GM23248 (cell line): ENCODE data around the gene DIP2C.
"Not testable (repeated sequence)": the region's sequence is repeated elsewhere in the genome, so short reads cannot be mapped to it uniquely, and the experiment has no call there.

ENCODE experiments used
- EZH2 ChIP-seq: fragments of 200-600 bp; sonication (generic); IDR thresholded peaks from 2 replicates; pipeline ENCODE4 v1.6.1; 2018; ENCODE audit warnings: antibody characterized with exemption, mild to moderate bottlenecking; ENCODE audit not compliant: insufficient read depth, poor library complexity, severe bottlenecking
- EZH2phosphoT487 ChIP-seq: fragments of 200-600 bp; sonication (generic); IDR thresholded peaks from 2 replicates; pipeline ENCODE4 v1.6.1; 2018; ENCODE audit warnings: antibody characterized with exemption, moderate library complexity, mild to moderate bottlenecking, low read depth; ENCODE audit not compliant: insufficient read depth

DNA sequence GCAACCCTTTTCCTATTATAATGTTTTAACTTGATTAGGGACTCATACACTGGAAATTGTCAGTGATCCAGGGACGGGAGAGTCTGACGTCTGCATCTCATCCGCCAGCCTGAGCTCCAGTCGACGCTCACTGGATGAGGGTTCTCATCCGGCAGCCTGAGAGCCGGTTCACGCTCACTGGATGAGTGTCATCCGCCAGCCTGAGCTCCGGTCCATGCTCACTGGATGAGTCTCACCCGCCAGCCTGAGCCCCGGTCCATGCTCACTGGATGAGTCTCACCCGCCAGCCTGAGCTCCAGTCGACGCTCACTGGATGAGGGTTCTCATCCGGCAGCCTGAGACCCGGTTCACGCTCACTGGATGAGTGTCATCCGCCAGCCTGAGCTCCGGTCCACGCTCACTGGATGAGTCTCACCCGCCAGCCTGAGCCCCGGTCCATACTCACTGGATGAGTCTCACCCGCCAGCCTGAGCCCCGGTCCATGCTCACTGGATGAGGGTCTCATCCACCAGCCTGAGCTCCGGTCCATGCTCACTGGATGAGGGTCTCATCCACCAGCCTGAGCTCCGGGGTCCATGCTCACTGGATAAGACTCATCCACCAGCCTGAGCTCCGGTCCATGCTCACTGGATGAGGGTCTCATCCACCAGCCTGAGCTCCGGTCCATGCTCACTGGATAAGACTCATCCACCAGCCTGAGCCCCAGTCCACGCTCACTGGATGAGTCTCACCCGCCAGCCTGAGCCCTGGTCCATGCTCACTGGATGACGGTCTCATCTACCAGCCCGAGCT lies 209.6 kb downstream of the DIP2C start:
- not testable (repeated sequence) for TF ChIP-seq EZH2phosphoT487, EZH2
